GM10266 (cell line): ENCODE data around the gene PCDHGB4.
"Not testable (repeated sequence)": the region's sequence is repeated elsewhere in the genome, so short reads cannot be mapped to it uniquely, and the experiment has no call there.

Experiments
- DNase-seq: peaks from one replicate; pipeline ENCODE4 v3.0.0; 2012; ENCODE audit errors: extremely low spot score
- TF ChIP-seq, protein P1 (sequence below): IDR thresholded peaks from 2 replicates; pipeline ENCODE4 v1.5.1; 2012; ENCODE audit warnings: mild to moderate bottlenecking, low read depth; ENCODE audit not compliant: control insufficient read depth, insufficient read depth; ENCODE audit errors: missing control alignments

The PCDHGB4 gene

DNA sequence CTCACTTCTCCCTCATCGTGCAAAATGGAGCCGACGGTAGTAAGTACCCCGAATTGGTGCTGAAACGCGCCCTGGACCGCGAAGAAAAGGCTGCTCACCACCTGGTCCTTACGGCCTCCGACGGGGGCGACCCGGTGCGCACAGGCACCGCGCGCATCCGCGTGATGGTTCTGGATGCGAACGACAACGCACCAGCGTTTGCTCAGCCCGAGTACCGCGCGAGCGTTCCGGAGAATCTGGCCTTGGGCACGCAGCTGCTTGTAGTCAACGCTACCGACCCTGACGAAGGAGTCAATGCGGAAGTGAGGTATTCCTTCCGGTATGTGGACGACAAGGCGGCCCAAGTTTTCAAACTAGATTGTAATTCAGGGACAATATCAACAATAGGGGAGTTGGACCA lies 43.8 kb downstream of the PCDHGB4 start:
- TF ChIP-seq, protein P1, sequence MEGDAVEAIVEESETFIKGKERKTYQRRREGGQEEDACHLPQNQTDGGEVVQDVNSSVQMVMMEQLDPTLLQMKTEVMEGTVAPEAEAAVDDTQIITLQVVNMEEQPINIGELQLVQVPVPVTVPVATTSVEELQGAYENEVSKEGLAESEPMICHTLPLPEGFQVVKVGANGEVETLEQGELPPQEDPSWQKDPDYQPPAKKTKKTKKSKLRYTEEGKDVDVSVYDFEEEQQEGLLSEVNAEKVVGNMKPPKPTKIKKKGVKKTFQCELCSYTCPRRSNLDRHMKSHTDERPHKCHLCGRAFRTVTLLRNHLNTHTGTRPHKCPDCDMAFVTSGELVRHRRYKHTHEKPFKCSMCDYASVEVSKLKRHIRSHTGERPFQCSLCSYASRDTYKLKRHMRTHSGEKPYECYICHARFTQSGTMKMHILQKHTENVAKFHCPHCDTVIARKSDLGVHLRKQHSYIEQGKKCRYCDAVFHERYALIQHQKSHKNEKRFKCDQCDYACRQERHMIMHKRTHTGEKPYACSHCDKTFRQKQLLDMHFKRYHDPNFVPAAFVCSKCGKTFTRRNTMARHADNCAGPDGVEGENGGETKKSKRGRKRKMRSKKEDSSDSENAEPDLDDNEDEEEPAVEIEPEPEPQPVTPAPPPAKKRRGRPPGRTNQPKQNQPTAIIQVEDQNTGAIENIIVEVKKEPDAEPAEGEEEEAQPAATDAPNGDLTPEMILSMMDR = no peak
- no peak for DNase-seq

DNA sequence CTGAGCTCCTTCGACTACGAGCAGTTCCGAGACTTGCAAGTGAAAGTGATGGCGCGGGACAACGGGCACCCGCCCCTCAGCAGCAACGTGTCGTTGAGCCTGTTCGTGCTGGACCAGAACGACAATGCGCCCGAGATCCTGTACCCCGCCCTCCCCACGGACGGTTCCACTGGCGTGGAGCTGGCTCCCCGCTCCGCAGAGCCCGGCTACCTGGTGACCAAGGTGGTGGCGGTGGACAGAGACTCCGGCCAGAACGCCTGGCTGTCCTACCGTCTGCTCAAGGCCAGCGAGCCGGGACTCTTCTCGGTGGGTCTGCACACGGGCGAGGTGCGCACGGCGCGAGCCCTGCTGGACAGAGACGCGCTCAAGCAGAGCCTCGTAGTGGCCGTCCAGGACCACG lies 44.8 kb downstream of the PCDHGB4 start:
- DNase-seq = not testable (repeated sequence)

DNA sequence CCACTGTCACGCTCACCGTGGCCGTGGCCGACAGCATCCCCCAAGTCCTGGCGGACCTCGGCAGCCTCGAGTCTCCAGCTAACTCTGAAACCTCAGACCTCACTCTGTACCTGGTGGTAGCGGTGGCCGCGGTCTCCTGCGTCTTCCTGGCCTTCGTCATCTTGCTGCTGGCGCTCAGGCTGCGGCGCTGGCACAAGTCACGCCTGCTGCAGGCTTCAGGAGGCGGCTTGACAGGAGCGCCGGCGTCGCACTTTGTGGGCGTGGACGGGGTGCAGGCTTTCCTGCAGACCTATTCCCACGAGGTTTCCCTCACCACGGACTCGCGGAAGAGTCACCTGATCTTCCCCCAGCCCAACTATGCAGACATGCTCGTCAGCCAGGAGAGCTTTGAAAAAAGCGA lies 45.2 kb downstream of the PCDHGB4 start:
- not testable (repeated sequence) for DNase-seq

DNA sequence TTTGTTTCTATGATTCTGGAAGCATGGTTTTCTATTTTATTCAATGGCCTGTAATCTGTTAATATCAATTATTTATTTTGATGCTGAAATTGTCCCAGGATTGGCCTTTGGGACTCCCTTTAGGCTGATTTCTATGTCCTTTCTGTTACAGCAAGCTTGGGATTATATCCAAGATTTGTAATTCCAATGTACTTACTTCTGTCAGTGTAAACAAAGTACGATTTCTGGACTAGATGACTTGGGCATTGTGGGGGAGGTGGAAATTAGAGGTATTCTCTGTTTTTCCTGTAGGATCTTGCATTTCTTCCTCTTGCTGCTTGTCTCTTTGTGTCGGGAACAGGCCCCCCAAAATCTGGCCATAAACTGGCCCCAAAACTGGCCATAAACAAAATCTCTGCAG lies 46.5 kb downstream of the PCDHGB4 start:
- TF ChIP-seq, protein P1 = no peak
- no peak for DNase-seq

DNA sequence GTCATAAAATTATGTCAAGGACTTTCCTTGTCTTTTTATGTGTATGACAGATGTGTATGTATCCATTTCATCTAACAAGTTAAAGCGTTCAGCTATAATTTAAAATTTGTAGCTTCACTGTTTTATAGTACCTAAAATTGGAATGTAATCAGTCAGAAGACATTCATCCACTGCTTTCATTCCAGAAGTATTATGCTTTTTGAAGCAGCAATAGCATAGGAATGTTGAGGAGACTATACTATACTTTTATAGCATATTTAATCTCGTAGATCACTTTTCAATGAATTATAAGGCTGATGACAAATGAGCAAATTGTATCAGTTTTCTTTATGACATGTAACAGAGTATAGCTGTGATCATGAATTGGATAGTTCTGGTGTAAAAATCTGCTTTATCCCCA lies 49.7 kb downstream of the PCDHGB4 start:
- TF ChIP-seq, protein P1 = no peak
- no peak for DNase-seq

DNA sequence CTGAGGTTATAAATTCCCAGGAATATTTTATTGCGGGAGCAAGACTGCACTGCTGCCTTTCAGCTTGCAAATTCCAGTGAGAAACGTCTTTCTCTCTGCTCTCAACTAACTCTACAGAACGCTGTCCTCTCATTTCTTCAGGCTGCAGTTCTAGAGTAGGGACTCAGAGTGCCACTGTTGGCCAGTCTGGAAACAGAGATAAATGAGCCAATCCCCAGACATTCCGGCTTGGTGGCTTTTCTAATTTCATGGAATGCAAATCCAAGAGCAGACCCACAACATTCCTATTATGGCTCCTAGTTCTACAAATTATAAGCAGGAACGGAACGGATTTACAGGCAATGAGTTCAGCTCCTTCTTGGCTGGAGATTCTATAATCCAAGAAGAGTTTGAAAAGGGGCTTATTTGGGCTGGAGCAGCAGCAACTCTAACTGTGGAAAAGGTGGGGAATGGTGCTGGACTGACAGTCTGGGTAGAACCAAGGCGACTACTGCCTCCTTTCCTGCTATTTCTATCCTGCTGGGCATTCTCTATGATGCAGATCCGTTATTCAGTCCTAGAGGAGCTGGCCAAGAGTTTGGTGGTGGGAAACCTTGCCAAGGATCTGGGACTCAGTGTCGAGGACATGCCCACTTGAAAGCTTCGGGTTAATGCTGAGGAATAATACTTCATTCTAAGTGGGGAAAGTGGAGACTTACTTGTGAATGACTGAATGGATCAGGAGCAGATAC lies 52.1 kb downstream of the PCDHGB4 start:
- no peak for DNase-seq
- TF ChIP-seq, protein P1 = no peak
